Cerebellar cortex (tissue), 1 donor: ENCODE results near the gene RPL22.
"Not testable (repeated sequence)": the region's sequence is repeated elsewhere in the genome, so short reads cannot be mapped to it uniquely, and the experiment has no call there.

Source experiments
- DNase-seq: peaks from one replicate; pipeline ENCODE4 v3.0.0-alpha.2; 2015; ENCODE audit warnings: low spot score

RPL22 gene

DNA sequence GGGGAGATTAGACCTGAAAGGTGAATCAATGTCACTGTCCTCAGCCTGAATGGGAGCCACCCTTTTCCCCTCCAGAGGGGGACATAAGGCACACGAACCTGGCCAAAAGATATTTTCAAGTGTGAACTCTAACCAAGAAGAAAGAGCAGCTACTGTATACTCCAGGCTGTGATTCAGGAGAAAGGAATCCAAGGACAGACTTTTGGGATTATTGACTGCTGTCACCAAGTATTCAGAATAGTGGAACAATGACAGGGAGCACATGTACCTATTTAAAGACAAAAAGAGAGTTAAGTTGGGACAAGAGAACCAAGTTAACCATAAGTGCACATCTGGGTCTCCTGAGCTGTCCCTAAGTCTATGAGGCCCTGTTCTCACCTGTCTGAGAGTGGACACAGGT lies 34.0 kb upstream of the RPL22 start:
- no peak for DNase-seq

DNA sequence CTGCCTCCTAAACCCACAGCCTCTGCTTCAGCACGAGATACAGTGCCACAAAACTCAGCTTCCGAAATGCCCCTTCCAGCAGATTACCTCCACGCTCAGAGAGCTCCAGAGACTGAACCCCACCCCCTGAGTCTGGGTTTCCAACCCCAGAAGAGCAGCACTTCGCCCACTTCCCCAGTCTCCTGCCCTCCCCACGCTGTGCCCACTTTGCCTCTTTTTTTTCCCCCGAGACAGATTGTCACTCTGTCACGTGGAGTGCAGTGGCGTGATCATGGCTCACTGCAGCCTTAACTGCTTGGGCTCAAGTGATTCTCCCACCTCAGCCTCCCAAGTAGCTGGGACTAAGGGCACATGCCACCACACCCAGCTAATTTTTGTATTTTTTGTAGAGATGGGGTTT lies 26.3 kb upstream of the RPL22 start:
- DNase-seq = no peak

GRCh38 chr1:6224718-6225117 lies 25.3 kb upstream of the RPL22 start:
- no peak for DNase-seq

GRCh38 chr1:6223617-6224016 lies 24.2 kb upstream of the RPL22 start:
- DNase-seq = no peak

GRCh38 chr1:6222636-6223035 lies 23.2 kb upstream of the RPL22 start:
- no peak for DNase-seq

- no peak for DNase-seq
Observed at GRCh38 chr1:6221210-6221784, 21.9 kb upstream of the RPL22 start.

GRCh38 chr1:6220236-6220635 lies 20.8 kb upstream of the RPL22 start:
- no peak for DNase-seq

- DNase-seq = not testable (repeated sequence)
Observed at GRCh38 chr1:6219641-6220040, 20.2 kb upstream of the RPL22 start.

- DNase-seq = no peak
Observed at GRCh38 chr1:6218375-6219164, 19.2 kb upstream of the RPL22 start.

DNA sequence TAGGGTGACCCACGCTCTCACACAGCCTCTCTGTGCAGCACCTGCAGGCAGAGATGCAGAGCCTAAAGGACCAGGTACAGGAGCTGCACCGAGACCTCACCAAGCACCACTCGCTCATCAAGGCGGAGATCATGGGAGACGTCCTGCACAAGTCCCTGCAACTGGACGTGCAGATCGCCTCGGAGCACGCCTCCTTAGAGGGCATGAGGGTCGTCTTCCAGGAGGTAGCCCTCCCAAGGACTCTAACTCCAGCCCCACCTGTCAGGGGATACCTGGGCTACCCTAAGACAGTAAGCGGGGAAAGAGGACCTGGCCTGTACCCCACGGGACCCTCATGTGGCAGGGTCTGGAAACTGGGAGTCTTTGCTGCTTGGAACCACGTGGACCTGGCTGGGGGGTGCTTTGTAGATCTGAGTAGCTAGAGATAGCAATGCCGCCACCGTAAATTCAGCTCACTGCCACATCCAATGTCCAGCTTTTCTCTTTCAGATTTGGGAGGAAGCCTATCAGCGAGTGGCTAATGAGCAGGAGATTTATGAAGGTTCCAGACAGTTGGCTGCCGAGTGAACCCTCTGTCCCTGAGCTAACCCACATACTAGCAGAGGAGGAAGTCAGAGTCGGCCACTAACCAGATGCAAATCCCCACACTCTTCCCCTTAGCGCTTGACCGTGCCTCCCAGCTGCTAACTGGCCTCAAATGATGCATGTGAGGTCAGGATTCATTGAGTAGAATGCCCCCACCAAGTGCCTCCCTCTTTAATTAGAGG lies 13.0 kb upstream of the RPL22 start:
- no peak for DNase-seq

DNA sequence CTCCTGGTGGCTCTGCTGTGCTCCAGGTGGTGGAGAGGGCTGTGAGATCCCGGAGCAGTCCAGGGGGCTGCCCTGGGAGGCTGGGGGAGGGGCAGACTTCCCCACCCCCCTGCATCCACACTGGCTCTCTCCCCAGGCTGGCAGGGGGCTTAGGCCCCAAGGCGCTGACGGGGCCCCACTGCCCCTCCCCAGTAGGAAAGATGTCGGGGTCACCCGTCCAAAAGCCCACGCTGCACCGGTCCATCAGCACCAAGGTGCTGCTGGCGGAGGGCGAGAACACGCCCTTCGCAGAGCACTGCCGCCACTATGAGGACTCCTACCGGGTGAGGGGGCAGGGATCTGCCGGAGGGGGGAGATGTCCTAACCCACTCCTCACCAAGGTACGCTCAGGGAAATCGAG lies 12.3 kb upstream of the RPL22 start:
- DNase-seq = no peak

GRCh38 chr1:6210591-6211355 lies 11.4 kb upstream of the RPL22 start:
- no peak for DNase-seq

GRCh38 chr1:6209661-6210580 lies 10.5 kb upstream of the RPL22 start:
- DNase-seq = no peak

GRCh38 chr1:6208723-6209660 lies 9.6 kb upstream of the RPL22 start:
- no peak for DNase-seq

GRCh38 chr1:6207921-6208320 lies 8.5 kb upstream of the RPL22 start:
- no peak for DNase-seq

- DNase-seq = no peak
Observed at GRCh38 chr1:6207075-6207885, 7.9 kb upstream of the RPL22 start.

DNA sequence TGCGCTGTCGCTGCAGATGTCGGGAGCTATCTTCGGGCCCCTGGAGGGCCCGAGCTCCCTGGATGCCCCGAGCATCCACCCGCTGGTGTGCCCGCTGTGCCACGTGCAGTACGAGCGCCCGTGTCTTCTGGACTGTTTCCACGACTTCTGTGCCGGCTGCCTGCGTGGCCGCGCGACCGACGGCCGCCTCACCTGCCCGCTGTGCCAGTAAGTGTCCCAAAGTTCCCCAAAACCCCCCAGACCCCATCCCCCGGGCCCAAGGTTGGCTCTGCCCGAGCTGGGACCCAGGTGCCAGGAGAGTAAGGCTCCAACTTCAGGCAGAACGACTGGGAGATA lies 7.1 kb upstream of the RPL22 start:
- no peak for DNase-seq

- peak; percentile 58 for DNase-seq
Observed at GRCh38 chr1:6205849-6206519, 6.6 kb upstream of the RPL22 start, which contains the start of gene RNF207. Gene RNF207 (plus strand): TSS chr1:6206119. CDS start chr1:6206536, 417 bp downstream.

DNA sequence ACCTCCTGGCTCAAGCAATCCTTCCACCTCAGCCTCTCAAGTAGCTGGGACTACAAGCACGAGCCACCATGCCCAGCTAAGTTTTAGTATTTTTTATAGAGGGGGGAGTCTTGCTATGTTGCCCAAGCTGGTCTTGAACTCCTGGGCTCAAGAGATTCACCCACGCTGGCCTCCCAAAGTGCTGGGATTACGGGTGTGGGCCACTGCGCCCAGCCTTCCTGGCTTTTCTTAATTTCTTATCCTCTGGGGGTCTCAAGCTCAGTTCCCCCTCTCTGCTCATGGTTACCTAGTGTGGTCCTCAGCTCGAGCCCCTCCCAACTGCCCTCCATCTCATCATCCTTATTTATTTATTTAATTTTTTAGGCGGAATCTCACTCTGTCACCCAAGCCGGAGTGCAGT lies 2.9 kb upstream of the RPL22 start:
- DNase-seq = no peak
